D721Med (cell line): ENCODE measurements around the gene SPPL2C.

ENCODE experiments used
- DNase-seq: peaks from one replicate; pipeline ENCODE4 v3.0.0; 2011; ENCODE audit warnings: low spot score; ENCODE audit not compliant: insufficient read length
- FAIRE-seq: peaks from 2 replicates; lab custom pipeline; 2011; peaks lifted over from hg19 to GRCh38; lab: Jason Lieb, UNC
- TF ChIP-seq, protein P1 (sequence below): IDR thresholded peaks from 2 replicates; pipeline ENCODE4 v1.5.1; 2012; ENCODE audit warnings: mild to moderate bottlenecking, control low read depth; ENCODE audit not compliant: insufficient read depth; ENCODE audit errors: missing control alignments

Gene SPPL2C

DNA sequence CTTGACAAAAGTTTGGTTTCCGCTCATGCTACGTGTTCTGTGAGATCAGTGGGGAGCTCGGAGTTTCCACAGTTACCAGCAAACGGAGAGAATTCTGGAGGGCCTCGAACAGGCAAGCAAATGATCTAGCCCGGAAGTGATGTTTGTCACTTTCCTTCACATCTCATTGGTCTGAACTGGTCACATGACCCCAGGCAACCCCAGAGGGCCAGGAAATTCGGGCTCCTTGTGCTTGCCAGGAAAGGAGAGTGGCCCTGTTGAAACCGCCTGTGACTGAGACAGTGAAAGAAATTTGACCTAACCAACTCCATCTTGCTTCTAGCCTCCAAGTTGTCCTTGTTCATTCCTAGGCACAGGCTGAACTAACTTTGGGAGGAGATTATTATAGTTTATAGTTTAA lies 23.0 kb downstream of the SPPL2C start:
- TF ChIP-seq, protein P1, sequence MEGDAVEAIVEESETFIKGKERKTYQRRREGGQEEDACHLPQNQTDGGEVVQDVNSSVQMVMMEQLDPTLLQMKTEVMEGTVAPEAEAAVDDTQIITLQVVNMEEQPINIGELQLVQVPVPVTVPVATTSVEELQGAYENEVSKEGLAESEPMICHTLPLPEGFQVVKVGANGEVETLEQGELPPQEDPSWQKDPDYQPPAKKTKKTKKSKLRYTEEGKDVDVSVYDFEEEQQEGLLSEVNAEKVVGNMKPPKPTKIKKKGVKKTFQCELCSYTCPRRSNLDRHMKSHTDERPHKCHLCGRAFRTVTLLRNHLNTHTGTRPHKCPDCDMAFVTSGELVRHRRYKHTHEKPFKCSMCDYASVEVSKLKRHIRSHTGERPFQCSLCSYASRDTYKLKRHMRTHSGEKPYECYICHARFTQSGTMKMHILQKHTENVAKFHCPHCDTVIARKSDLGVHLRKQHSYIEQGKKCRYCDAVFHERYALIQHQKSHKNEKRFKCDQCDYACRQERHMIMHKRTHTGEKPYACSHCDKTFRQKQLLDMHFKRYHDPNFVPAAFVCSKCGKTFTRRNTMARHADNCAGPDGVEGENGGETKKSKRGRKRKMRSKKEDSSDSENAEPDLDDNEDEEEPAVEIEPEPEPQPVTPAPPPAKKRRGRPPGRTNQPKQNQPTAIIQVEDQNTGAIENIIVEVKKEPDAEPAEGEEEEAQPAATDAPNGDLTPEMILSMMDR, result no peak
- FAIRE-seq, result no peak
- no peak for DNase-seq

DNA sequence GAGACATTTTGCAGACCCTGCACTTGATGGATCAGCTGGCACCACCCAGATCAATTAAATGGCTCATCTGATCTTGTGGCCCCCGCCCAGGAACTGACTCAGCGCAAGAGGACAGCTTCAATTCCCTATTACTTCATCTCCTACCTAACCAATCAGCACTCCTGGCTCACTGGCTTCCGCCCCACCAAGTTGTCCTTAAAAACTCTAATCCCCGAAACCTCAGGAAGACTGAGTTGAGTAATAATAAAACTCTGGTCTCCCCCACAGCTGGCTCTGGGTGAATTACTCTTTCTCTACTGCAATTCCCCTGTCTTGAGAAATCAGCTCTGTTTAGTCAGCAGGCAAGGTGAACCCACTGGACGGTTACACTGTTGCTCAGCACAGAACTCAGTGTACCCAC lies 23.6 kb downstream of the SPPL2C start:
- DNase-seq (no peak), FAIRE-seq (no peak)
- TF ChIP-seq, protein P1, result no peak

DNA sequence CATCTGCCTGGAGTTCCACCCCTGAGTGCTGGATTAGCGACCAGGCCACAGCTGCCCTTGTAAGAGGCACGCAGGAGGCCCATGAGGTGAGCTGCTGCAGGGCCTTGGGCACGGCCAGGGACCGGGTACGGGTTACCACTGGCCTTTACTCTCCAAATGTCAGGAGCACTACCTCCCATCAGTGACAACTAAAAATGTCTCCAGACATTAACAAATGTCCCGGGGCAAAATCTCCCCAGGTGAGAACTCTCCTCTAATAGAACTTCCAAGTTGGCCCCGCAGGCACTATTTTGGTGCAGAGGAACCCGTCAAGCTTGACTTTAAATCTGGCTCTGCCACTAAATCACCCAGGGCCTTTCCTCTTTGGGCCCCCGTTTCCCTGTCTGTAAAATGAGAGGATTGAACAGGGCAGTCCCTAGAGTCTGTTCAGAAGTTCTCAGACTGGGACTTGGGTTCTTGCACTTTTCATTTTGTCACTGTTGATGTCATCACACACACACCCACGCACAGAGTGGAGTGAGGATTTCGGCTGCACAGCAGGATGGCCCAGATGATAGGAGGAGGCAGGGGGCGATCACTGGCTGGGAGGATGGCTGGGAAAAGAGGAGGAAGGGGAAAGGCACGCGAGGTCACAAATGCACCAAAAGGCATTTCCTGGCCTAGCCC lies 25.1 kb downstream of the SPPL2C start:
- TF ChIP-seq, protein P1, result no peak
- DNase-seq (no peak), FAIRE-seq (no peak)

DNA sequence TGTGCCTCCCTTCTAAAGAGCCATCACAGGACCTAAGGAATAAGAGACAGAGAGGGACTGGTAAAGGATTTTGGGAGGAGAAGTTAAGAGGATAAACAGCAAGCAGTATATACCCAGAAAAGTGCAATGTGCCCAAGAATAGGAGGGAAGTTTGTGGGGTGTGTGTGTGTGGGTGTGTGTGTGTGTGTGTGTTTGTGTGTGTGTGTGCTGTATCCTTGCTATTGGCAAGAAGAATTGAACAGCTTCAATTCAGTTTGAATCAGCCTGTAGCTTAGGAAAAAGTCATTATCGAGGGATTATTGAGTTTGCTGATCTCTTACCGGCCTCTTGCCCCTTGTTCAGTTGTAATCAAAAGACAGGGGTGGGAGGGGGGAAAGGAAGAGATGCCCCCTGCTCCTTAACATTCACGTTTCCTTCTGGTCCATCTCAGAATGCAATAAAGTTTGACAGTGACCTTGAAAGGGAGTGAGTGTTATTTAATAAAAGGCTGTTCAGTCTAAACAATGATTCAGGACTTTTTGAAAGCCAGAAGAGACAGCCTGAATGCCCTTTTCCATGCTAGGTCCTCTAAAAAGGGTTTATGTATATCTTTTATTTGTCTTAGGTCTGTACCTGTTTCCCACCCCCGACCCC lies 25.8 kb downstream of the SPPL2C start:
- DNase-seq, result no peak
- FAIRE-seq, result no peak
- TF ChIP-seq, protein P1, result no peak

DNA sequence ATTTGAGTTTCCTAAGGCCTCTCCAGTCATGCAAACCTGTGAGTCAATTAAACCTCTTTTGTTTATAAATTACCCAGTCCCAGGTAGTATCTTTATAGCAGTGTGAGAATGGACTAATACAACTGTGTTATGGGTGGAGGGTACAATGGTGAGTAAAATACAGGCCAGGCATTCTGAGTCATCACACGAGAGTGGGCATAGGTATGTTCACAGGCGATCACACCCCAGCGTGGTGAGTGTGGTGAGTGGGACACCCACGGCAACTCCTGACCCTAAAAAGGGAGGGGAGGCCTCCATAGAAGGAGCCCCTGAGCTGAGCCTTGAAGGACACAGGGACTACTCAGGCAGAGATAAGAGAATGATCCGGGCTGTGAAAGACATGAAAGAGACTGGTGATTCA lies 27.0 kb downstream of the SPPL2C start:
- TF ChIP-seq, protein P1, result no peak
- DNase-seq (no peak), FAIRE-seq (no peak)

DNA sequence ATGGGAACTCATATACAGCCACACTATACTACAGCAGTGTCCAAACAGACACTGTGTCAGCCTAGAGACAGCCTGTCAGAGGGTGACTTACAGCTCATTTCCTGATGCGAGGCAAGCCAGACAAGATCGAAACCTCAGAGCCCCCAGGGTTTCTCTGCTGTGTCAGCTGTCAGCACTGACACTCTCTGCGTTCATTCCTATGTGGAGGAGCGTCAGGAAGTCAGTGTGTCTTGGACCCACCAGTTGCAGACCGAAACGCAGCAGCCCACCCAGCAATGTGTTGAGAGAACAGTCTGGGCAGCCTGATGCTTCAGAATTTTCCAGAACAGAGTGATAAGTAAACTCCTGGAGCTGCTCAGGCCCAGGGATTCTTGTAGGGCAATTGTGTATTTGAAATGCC lies 29.0 kb downstream of the SPPL2C start:
- no peak for DNase-seq
- TF ChIP-seq, protein P1, result no peak
- no peak for FAIRE-seq

DNA sequence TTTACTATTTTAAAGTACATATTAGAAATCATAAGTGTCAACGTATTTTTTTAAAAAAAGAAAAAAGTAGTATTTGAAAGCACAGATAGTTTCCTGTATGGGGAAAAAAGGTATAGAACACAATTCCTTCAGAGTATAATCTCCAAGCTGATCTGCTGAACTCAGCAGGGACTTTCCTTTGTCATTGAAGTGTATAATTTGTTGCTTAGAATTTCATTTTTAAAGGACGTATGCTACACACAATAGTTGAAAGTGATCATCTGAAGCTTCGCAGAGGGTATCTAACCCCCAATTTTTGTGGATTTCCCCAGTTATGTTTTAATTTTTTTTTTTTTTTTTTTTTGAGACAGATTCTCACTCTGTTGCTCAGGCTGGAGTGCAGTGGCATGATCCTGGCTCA lies 29.5 kb downstream of the SPPL2C start:
- TF ChIP-seq, protein P1, result no peak
- FAIRE-seq, result no peak
- DNase-seq, result no peak
